Measurements from ENCODE around the gene MYL12B.

The MYL12B gene

DNA sequence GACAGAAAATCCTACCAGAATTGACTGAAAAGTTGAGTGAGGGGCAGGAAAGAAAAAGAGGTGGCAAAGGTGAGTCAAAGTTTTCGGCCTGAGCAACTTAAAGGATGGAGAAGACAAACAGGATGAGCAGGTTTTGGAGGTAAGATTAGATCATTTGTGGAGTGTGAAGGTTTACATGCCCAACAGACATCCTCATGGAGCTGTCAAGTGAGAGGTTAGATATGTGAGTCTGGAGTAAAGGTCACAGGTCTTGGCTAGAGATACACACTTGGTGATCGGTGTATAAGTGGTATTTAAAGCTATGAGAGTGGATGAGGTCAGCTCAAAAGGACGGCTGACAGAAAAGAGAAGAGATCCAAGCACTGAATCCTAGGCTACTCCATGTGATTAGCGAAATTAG is 25.5 kb upstream of the MYL12B start:
- DNase-seq, result no peak

DNA sequence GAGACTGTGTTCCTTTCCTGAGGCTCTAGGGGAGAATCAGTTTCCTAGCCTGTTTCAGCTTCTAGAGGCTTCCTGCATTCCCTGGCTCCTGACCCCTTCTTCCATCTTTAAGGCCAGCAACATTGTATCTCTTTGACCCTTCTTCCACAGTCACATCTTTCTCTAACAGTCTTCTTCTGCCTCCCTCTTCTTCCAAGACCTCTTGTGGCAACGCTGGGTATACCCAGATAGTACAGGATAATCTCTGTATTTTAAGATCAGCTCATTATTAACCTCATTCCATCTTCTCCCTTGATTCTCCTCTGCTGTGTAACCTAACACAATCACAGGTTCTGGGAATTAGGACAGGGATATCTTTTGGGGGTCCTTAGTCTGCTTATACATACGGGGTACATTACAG is 23.2 kb upstream of the MYL12B start:
- DNase-seq, result no peak

DNA sequence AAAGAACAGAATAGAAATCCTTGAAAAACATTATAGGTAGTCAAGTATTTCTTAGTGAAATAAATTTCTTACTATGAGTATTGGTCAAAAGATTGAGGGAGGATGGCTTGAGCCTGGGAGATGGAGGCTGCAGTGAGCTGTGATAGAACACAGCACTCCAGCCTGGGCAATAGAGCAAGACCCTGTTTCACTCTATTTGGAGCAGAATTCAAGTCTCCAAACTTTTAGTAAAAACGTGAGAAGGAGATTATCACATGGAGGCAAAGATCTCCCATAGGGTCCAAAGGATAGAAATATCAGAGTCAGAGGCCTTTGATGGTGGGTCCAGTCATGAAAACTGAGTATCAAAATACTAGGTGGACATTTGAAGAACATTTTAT is 16.8 kb upstream of the MYL12B start:
- DNase-seq, result no peak

DNA sequence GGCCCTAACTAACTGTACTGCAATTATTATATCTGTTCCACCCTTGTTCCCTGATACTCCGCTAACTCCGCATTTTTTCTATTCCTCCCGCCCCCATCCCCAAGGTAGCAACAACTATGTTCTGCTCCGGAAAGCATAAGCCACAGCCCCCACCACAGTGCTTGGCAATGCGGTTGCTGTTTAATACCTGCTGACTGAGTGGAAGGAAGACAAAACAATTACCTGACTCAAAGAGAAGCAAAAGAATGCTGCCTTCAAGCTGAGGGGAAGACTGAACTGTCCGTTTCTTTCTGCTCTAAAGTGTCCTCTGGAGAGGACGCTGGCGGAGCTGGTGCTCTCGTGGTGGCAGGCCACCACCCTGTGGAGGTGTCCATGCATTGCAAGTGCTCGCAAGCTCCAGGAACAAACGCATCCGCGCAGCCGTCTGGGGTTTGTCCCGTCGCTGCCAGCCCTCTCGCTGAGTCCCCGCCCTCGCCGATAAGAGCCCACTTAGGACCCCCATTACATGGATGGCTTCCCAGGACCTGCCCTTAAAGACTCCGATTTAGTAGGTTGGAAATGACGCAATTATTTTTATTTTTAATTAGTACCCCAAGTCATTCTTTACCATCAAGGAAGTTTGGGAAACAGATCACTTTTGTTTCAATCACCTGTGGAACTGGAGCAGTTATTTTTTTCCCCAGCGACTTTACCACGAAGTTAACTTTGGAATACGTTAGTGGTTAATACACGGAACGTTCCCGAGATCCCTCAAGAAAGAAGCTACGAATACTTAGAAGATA is 15.9 kb upstream of the MYL12B start:
- peak; percentile 51 to 92 (median 67) for DNase-seq

DNA sequence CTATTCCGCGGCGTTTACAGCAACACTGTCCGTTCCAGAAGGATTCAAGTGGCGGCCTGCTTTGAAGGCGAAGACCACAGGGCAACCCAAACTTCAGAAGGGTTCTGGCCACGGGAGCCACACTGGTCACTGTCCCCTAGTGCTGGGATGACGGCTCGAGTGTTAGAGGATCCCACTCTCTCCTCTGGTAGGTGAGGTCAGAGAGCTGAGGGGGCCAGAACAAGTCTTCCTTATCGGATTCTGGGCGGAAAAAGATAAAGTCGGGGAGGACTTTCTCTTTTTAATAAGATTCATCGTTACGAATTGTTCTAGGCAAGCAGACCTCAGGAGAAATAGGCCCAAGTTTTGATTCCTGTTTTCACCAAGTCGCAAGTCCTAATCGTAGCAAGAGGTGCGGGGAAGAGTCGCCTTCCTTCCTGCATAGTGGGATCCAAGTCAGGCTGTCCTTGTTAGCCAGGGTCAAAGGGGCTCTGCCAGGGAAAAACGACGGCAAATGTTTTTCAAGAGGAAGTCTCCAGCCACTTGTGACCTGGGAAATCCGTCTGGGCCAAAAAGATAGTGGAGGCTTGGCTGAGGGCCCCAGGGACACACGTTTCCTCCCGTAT is 15.2 kb upstream of the MYL12B start:
- no peak for DNase-seq

DNA sequence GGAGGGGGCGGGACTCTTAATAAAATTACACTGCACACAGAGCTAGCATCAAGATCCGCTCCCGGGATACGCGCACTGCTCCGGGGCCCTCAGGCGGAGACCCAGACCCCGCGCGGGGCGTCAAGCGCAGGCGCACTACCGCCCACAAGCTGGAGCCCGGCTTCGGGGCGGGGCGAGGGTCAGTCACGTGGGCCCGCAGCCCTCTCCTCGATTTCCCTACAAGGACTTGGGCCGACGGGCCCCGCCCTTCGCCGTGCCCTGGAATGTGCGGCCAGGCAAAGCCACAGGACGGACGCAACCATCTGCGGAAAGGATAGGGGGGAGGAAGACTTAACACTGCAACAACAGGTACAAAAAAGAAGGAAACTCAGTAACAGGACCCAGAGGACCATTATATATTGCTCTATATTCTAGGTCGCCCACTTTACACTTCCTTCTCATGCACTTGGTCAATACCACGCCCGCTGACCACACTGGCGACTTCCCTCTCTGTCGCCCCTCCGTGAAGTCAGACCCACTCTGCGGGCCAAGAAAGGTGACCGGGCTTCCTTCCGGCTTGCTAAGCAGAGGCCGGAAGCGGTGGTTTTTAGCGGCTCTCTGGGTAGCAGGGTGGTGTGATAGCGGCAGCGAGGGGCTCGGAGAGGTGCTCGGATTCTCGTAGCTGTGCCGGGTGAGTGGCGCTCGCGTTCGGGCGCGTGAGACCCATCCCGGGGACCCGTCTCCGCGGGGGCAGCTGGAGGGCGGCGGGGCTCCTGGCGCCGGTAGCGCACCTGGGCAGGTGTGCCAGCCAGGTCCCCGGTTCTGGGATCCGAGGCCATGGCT is 14.5 kb upstream of the MYL12B start, which contains the start of gene MYL12A:
Gene MYL12A (plus strand): TSS at position 562 of the 822 bp plus-strand sequence. CDS start 5,447 bp downstream, outside the sequence.
- peak; percentile 78 to 99 (median 88) for DNase-seq

DNA sequence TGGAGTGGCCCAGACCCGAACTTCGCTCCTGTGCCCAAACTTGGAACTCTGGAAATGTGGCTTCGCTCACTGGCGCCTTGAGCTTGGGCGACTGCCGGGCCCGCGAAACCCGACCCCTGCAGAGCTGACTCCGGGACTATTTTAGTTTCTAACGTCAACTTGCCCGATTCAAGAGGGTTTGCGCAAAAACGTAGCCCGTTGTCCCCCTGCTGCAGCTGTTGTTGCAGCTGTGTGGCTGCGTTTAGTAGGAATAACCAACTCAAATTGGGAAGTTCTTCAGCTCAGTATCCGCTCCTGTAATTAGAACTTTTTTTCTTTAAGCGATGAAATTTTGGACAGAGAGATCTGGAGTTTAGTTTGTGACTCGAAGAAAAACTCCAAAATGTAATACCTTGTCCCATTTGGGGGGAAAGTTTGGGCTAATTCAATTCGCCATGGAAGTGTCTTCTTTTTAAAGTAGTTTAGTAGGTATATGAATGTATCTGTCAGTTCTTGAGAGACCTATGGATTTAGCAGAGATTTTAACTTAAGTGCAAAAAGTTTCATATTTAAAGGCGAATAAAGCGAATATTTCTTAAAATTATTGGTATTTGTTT is 13.8 kb upstream of the MYL12B start:
- peak in 1 of 5 experiments; percentile 62 for DNase-seq

DNA sequence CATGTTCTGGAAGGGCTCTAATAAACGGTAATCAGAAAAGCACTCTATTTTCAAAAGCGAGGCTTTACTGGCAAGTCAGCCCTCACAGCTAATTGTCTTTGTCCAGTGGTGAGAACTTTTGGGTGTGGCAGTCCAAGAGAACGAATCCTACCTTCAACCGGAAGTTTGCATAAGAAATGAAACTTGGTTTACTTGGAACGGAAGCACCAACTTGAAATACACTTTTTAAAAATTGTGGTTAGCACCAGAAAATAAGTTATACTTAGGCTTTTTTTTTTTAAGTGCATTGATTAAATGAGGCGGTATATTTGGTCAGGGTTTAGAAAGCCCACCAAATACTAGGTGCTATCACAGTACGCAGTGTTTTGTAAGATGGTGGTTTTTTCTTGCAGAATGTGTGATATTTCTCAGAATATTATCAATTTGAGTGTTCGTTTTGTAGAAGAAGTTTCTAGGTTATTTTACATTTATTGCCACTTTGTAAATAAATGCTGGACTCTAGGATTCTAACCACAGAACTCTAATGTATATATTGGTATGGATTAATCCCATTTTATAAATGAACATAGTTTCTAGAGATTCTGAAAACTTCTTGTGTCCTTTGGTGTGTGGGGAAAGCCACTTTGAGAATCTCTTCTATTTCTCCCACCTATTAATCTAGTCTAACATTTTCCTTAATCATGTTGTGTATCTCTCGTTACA is 13.1 kb upstream of the MYL12B start:
- DNase-seq, result peak in 2 of 5 experiments; percentile 58 to 90

DNA sequence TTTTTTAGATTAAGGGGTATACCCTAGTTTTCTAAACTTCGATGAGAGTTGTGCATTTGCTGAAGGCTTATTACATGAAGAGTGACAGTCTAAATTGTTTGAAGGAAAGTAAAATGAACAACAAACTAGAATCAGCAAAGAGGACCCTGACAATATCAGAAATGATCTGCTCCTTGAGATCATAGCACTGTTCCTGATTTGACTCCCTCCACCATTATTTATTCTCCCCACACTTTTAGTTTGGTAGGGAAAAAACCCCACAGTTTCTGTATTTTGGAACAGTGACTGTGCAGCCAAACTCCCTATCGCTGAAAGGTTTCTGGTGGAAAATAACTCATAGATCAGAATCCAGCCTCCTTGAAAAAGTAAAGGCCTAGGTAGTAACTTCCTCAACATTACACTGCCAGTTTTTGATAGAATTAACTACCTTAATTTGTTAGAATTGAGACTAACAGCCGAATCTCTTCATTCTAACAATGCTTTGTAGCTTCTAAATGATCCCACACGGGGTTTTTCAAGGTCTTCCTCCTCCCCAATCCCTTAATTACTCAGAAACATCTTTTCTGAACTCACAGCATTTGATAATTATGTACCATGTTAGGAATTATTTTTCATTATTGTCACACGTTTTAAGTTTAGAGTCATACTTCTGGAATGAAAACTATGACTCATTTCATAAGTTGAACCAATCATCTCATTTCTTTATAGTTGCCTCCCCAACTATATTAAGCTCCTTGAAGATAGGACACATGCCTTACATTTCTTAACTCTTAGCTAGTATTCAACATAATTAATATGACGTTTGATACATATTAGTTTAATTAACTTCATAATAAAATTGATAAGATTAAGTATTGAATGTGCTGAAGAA is 11.5 kb upstream of the MYL12B start:
- DNase-seq, result peak in 1 of 5 experiments; percentile 61

DNA sequence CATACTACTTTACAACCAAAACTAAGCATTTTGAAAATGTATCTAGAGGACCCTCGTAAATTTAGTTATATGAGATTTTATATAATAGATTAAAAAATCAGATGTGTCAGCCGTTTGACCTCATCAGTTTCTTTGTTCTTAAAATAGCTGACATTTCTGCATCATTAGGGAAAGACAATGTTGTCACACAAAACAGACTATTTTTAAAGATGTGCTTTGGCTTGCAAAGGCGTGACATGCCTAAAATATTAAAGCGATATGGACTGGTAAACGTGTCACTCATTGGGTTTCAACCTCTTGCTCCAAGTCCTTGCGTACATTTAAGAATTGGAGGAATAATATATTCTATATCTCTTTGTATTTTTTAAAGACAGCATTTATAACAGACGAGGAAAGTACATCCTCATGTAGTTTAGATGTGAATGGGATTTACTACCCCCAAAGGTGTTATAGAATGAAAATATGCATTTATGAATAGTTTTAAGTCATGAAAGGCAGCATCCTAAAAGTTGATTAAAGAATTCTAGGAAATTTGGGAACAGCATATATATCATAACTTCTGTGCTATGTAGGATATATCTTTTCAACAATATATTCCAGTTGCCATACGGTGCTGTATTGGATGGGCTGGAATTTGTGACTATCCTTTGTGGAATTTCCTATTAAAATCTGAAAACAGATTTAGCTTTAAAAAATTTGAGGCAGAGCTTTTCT is 10.5 kb upstream of the MYL12B start:
- no peak for DNase-seq

DNA sequence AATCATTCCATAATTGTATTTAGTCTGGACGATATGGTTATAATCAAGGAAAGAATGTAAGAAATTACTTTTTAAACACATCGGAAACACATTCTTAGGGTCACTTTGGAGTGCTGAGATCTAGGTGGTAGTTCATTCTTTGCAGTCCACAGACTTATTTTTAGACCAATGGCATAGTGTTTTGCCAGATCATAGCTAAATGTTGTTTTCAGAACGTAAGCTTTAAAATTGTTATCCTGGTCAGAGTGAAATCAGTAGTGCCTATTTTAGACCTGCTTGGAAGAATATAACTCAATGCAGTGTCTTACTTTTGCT is 10.0 kb upstream of the MYL12B start:
- DNase-seq, result no peak

DNA sequence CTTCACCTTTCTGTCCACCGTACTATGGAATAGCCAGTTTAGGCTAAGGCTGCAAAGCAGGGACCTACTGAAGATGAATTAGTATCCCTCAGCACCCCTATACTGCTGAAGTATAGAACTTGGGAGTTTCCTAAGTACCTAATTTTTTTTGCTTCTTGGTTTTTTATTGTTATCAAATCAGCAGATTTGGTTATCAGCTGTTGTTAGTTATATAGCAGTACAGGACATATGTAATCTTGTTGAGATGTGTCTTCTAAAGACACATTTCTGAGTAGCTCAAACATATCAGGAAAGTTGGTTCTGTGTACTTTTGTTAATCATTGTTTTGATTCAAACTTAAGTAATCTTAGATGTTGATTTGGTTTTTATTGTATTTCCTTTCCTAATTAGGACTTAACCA is 9.1 kb upstream of the MYL12B start:
- DNase-seq, result no peak

DNA sequence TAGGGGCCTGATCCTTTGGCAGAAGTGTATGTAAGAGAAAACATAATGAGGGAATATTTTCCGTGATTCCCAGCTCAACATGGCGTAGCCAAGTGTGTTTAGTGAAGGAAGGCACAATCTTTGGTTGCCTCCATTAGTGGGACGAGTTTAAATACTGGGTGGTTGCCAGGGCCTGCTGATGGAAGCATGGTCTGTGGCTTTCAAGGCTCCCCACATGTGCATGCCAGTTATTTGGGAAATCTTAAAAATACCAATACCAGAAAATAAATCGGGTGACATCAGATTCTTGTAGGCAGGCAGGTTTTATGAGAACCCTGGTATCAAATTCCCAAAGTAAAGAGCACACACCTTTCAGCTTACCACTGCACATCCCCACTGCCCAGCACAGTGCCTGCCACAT is 7.2 kb upstream of the MYL12B start:
- no peak for DNase-seq

DNA sequence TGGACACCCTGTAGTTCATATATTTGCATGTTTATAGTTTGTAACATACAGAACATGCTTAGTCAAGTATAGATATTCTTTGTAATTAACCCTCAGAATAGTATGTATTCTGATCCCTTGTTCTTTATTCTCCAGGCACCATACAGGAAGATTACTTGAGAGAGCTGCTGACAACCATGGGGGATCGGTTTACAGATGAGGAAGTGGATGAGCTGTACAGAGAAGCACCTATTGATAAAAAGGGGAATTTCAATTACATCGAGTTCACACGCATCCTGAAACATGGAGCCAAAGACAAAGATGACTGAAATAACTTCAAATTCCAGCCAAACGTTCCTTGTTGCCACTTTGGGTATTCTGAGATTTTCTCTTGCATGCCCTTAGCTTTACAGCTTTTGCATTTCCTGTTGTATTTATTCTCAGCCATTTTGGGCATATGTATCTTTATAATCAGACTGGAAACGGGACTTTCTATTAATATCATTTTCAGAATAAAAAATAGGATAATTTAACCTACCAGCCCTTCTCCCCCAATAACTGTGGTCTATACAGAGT is 6.2 kb upstream of the MYL12B start:
- DNase-seq, result no peak

DNA sequence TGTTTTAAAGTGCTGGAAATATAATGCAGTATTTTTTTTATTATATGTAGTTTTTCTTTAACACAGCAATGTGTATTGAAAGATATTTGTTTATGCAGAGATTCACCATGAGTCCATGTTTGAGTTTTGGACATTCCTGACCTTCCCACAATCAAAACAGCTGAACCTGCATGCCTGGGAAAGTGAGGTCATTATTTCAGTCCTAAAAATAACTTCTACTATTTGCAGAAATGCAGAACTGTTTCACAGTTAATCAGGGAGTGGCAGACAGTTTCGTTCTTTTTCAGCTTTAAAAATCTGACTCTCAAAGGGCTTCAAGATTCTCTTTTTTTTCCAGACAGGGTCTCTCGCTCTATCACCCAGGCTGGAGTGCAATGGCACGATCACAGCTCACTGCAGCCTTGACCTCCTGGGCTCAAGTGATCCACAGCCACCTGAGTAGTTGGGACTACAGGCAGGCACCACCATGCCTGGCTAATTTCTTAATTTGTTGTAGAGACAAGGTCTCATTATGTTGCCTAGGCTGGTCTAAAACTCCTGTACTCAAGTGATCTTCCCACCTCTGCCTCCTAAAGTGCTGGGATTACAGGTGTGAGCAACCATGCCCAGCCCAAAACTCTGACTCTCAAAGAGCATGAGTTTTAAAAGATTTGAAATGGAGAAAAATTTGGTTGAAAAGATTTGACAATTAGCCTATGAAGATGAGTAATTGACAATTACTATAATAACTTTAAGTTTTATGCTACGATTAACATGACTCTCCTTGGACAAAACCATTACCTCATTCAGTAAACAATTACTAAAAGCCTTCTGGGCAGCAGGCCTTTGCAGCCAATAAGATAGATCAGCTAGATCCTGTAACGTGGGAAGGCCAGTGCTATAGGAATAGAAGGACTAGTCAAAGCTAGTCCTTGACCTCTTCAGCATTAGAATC is 5.0 kb upstream of the MYL12B start:
- DNase-seq, result no peak

DNA sequence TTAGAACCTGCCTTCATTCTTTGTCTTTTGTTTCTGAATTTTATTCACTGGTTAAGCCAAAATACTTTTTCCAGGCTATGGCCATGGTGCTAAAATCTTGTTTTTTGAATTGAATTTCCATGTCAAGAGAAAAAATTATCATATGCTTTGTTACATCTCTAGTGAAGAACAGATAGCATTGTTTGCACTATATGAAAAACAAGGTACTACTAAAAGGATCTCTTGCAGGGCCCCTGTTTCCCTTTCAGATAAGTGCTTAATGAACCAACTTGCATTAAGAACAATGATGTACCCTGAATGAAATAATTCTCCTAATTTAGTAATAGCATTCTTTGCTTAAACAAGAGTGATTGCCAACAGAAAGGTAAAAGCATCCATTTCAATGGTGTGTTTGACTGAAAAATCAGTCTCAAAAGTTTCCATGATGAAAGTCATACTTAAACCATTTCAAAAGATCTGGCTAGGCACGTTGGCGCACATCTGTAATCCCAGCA is 4.3 kb upstream of the MYL12B start:
- DNase-seq, result no peak

DNA sequence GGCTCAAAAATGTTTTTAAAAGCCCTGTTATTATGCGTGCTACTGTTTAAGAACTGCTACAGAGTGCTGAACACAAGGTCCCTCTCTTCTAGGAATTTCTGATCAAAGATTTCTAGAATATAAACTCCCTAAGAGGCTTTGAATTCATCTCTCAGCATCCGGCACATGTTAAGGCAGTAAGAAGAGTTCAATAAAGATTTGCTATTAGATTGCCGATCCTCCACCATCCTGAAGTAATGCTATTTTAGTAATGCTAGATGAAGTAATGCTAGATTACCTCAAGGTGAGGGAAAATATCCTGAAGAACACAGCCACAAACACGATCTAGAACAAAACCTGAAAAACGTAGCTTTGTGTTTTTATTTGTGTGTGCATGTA is 949 bp upstream of the MYL12B start:
- no peak for DNase-seq

DNA sequence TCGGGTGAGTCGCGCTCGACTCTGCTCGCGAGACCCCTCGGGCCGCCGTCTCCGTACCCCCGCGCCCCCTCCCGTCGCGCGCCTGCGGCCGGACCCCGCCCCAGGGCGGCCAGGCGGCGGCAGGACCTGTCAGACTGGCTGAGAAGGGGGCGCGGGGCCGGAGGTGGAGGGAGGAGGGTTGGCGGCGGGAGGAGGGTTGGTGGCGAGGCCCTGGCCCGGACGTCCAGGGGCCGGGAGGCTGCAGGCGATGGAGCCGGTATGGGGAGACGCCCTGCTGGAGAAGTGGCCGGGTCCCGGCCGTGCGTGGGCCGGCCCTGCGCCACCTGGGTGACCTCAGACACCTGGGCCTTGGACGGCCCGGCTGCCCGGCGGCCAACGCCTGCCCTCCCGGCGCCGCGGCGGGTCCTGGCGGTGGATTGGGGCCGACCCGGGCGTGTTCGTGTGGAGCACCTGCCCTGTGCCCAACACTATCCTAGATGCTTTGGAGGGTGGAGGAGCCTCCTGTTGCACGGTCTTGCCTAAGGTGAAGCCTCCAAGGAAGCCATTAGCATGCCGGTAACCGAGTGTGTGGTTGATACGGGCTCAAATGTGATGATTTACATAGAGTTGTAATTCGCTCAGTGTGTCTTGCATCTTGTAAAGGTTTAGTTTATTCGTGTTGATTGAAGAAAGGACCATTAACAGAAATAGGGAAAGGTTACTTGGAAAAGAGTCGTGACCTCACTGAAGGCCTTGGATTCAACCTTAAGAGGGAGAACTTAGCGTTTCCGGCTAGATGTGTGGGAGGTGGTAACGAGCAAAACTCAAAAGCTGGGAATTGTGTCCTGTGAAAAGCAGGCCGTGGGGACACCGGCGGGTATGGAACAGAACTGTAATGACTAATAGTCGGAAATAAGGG is 550 bp downstream of the MYL12B start:
- DNase-seq, result peak in 3 of 5 experiments; percentile 24 to 56 (median 39)
